D721Med (cell line): ENCODE data around the gene STEAP2.
"Not testable (repeated sequence)": the region's sequence is repeated elsewhere in the genome, so short reads cannot be mapped to it uniquely, and the experiment has no call there.

ENCODE experiments used
- DNase-seq: peaks from one replicate; pipeline ENCODE4 v3.0.0; 2011; ENCODE audit warnings: low spot score; ENCODE audit not compliant: insufficient read length
- FAIRE-seq: peaks from 2 replicates; lab custom pipeline; 2011; peaks lifted over from hg19 to GRCh38; lab: Jason Lieb, UNC
- TF ChIP-seq, protein P1 (sequence below): IDR thresholded peaks from 2 replicates; pipeline ENCODE4 v1.5.1; 2012; ENCODE audit warnings: mild to moderate bottlenecking, control low read depth; ENCODE audit not compliant: insufficient read depth; ENCODE audit errors: missing control alignments

Gene STEAP2

GRCh38 chr7:90180649-90181048 is 30.9 kb upstream of the STEAP2 start:
- no peak for DNase-seq
- no peak for FAIRE-seq
- TF ChIP-seq, protein P1, sequence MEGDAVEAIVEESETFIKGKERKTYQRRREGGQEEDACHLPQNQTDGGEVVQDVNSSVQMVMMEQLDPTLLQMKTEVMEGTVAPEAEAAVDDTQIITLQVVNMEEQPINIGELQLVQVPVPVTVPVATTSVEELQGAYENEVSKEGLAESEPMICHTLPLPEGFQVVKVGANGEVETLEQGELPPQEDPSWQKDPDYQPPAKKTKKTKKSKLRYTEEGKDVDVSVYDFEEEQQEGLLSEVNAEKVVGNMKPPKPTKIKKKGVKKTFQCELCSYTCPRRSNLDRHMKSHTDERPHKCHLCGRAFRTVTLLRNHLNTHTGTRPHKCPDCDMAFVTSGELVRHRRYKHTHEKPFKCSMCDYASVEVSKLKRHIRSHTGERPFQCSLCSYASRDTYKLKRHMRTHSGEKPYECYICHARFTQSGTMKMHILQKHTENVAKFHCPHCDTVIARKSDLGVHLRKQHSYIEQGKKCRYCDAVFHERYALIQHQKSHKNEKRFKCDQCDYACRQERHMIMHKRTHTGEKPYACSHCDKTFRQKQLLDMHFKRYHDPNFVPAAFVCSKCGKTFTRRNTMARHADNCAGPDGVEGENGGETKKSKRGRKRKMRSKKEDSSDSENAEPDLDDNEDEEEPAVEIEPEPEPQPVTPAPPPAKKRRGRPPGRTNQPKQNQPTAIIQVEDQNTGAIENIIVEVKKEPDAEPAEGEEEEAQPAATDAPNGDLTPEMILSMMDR = no peak

- TF ChIP-seq, protein P1 = no peak
- FAIRE-seq (no peak), DNase-seq (no peak)
Measured at GRCh38 chr7:90181485-90181884, 30.1 kb upstream of the STEAP2 start.

DNA sequence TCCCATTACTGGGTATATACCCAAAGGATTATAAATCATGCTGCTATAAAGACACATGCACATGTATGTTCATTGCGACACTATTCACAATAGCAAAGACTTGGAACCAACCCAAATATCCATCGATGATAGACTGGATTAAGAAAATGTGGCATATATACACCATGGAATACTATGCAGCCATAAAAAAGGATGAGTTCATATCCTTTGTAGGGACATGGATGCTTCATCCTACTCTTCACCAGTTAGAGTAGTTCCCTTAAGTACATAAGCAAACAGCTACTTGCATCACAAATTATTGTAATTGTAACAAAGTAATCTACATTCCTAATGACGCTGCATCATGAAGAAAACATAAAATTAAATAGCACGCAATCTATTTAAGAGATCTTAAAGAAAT is 25.2 kb upstream of the STEAP2 start:
- DNase-seq, FAIRE-seq: not testable (repeated sequence)

DNA sequence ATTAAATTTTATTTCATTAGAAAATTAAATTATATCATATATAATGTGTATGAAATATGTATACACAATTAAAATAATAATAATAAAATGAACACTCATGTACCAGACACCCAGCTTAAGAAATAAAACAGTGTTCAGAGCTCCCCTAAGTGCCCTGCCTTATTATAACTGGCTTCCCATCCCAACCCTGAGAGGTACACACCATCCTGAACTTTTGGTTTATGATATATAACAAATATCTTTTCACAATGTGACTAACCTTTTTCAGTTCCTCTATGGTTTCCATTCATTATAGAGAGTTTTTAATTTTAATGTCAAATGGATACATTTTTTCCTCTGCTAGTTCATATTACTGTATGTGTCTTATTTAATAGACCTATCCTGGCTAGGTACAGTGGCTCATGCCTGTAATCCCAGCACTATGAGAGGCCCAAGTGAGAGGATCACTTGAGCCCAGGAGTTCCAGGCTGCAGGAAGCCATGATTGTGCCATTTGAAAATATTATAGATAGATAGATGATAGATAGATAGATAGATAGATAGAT is 24.0 kb upstream of the STEAP2 start:
- TF ChIP-seq, protein P1 = no peak

GRCh38 chr7:90188281-90188680 is 23.3 kb upstream of the STEAP2 start:
- DNase-seq = no peak
- FAIRE-seq = no peak
- TF ChIP-seq, protein P1 = no peak

More for the DNA sequence above, 24.0 kb upstream of the STEAP2 start:
- DNase-seq (no peak), FAIRE-seq (no peak)

GRCh38 chr7:90190995-90191394 is 20.5 kb upstream of the STEAP2 start:
- FAIRE-seq (no peak), DNase-seq (no peak)
- TF ChIP-seq, protein P1 = no peak

DNA sequence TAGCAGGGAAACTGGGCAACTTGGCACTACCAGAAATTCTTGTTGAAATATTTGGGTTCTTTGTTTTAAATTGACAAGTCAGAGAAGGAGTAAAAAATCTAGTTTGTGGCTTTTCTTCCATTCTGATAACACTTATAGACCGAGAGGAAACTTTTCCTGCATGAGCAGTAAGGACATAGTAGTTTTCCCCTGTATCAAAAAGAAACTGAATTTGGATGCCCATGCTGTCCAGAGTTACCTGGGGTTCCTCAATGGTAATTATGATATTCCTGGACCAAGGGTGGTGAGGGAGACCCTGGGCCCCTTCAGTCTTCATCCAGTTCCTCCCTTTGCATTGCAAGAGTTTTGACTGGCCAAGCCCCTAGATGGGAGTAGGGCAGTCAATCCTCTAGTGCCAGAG is 19.9 kb upstream of the STEAP2 start:
- FAIRE-seq (no peak), DNase-seq (no peak)
- TF ChIP-seq, protein P1 = no peak
